ENCODE results near the gene TOLLIP. TPM values are rescaled to one million over a fixed set of nuclear protein-coding genes. Genes with fewer than 3 reads are reported as not detected.
A peak's percentile ranks its signal among the peaks of the same experiment; 100 is the strongest.

TOLLIP gene
- total RNA-seq, 1 experiment from 2014 or later = 32.3 TPM

DNA sequence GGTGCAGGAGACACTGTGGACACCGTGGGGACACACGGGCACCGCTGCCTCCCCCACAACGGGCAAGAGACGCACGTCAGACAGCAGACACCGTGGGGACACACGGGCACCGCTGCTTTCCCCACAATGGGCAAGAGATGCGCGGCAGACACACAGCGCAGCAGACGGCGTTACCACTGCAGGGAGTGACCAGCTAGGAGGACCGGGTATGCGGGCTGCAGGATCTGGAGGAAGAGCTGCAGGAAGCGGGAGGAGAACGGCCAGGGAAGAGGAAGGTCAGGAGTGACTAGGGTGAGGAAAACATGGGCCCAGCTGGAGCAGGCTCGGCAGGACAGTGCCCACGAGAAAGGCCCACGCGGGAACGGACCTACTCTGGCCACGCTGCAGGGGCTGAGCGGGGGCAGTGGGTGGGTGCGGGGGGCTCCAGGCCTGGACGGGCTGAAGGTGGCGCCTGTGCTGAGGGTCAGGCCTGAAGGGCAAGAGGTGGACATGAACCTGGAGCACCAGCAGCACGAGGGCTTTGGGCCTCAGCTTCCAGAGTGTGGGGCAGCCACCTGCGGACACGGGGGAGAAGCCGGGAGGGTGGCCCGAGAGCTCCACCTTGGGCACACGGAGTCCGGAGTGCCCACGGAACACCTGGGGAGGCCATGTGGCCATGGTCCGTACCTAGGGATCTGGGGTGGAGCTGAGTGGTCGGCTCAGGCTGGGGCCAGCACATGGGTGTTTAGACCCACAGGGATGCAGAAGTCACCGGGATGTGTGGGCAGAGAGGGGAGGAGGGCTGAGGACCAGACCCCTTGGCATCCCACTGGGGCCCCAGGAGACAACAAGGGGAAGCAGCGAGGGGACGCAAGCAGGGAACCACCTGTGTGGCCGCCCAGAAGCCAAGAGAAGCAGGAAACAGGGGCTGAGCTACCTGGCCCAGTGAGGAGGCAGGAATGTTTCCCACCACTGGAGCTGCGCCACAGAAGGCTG lies 16.5 kb downstream of the TOLLIP start:
- H3T11ph ChIP-seq (ENCODE audit: low read length) = no peak overlapping the region
- no peak for DNase-seq
- no peak overlapping the region for H2BK15ac ChIP-seq (ENCODE audit: low read depth, low read length)
- no peak overlapping the region for H3K4me2 ChIP-seq (ENCODE audit: insufficient read depth, insufficient read length, low read length)
- no peaks in the 10 kb centered on the region for H3K27me3 ChIP-seq (ENCODE audit: insufficient read depth, low read length)
- H3K36me3 Mint-ChIP-seq (ENCODE audit: insufficient read depth in 1 of 3, low read depth in 3 of 3) = peaks cover 6 to 38% (median 21%) of the 10 kb centered on the region in 3 experiments; a peak in 6 of 7 replicates
- no peaks in the 10 kb centered on the region for H3K9me3 ChIP-seq (ENCODE audit: control insufficient read depth, low read depth, low read length)
- no peak overlapping the region for H3K9ac ChIP-seq (ENCODE audit: extremely low read depth, insufficient read length, low read length)
- no peak overlapping the region for H4K8ac ChIP-seq (replicated peaks; ENCODE audit: insufficient read length, low read depth, low read length)
- H2BK120ac ChIP-seq (ENCODE audit: low read depth, low read length, poor library complexity, severe bottlenecking) = no peak overlapping the region
- H2AK5ac ChIP-seq (ENCODE audit: insufficient read length, low read length) = no peak overlapping the region
- no peak overlapping the region for H3K27ac ChIP-seq (ENCODE audit: insufficient read length, low read depth, low read length)
- H3K79me2 ChIP-seq (ENCODE audit: insufficient read depth, low read length) = no peaks in the 10 kb centered on the region
- WGBS (ENCODE audit: extremely low coverage, insufficient read length, low lambda C conversion rate) = no CpG with 5 or more reads among the region's 43 CpGs
- no peak overlapping the region for H2BK5ac ChIP-seq (ENCODE audit: insufficient read length, low read length)
- H3K9me3 Mint-ChIP-seq = peaks cover 0 to 2% of the 10 kb centered on the region in 2 experiments; a peak in 1 of 5 replicates
- no peak overlapping the region for H2BK12ac ChIP-seq (ENCODE audit: insufficient read length, low read depth, low read length)
- no peak overlapping the region for H2BK20ac ChIP-seq (ENCODE audit: low read depth, low read length, poor library complexity, severe bottlenecking)
- TF ChIP-seq, protein P1, sequence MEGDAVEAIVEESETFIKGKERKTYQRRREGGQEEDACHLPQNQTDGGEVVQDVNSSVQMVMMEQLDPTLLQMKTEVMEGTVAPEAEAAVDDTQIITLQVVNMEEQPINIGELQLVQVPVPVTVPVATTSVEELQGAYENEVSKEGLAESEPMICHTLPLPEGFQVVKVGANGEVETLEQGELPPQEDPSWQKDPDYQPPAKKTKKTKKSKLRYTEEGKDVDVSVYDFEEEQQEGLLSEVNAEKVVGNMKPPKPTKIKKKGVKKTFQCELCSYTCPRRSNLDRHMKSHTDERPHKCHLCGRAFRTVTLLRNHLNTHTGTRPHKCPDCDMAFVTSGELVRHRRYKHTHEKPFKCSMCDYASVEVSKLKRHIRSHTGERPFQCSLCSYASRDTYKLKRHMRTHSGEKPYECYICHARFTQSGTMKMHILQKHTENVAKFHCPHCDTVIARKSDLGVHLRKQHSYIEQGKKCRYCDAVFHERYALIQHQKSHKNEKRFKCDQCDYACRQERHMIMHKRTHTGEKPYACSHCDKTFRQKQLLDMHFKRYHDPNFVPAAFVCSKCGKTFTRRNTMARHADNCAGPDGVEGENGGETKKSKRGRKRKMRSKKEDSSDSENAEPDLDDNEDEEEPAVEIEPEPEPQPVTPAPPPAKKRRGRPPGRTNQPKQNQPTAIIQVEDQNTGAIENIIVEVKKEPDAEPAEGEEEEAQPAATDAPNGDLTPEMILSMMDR (conservative IDR thresholded peaks at IDR 0.05) = no peak
- H3K4me1 ChIP-seq (ENCODE audit: insufficient read depth, low read length) = no peaks in the 10 kb centered on the region
- H3K23me2 ChIP-seq (ENCODE audit: insufficient read length, low read depth, low read length, poor library complexity, severe bottlenecking) = no peaks in the 10 kb centered on the region
- H3K4me3 Mint-ChIP-seq = no peak overlapping the region
- H4K5ac ChIP-seq (ENCODE audit: insufficient read length, low read depth, low read length) = no peak overlapping the region
- H3K14ac ChIP-seq (ENCODE audit: insufficient read depth, low read length) = no peak overlapping the region
- no peak overlapping the region for H3K4ac ChIP-seq (ENCODE audit: low read depth, low read length)
- no peaks in the 10 kb centered on the region for H4K20me1 ChIP-seq (ENCODE audit: control insufficient read depth, insufficient read depth, insufficient read length)
- H3K56ac ChIP-seq (ENCODE audit: insufficient read length, low read depth, low read length) = no peak overlapping the region
- peaks cover 3% of the 10 kb centered on the region for H3K79me1 ChIP-seq (ENCODE audit: insufficient read depth, low read depth, low read length, poor library complexity, severe bottlenecking)
- no peaks in the 10 kb centered on the region for H3K27me3 Mint-ChIP-seq (ENCODE audit: low read depth)
- H3K27ac Mint-ChIP-seq = peak overlapping the region; percentile 13 to 55 (median 23); a peak in 6 of 7 replicates
- no peaks in the 10 kb centered on the region for H3K4me1 Mint-ChIP-seq
- no peak overlapping the region for H2AFZ ChIP-seq (ENCODE audit: low read length)
- no peak overlapping the region for H4K91ac ChIP-seq (ENCODE audit: insufficient read length, low read depth, low read length)
- H3K18ac ChIP-seq (ENCODE audit: insufficient read length, low read depth, low read length) = no peak overlapping the region
- no peak overlapping the region for H3K23ac ChIP-seq (ENCODE audit: insufficient read length, low read depth, low read length)

All from H9 (cell line).